ENCODE data around the gene TNFSF18. TPM values are rescaled to one million over a fixed set of nuclear protein-coding genes. Genes with fewer than 3 reads are reported as not detected.

TNFSF18 gene
- total RNA-seq, 1 experiment from 2014 or later, result not detected

DNA sequence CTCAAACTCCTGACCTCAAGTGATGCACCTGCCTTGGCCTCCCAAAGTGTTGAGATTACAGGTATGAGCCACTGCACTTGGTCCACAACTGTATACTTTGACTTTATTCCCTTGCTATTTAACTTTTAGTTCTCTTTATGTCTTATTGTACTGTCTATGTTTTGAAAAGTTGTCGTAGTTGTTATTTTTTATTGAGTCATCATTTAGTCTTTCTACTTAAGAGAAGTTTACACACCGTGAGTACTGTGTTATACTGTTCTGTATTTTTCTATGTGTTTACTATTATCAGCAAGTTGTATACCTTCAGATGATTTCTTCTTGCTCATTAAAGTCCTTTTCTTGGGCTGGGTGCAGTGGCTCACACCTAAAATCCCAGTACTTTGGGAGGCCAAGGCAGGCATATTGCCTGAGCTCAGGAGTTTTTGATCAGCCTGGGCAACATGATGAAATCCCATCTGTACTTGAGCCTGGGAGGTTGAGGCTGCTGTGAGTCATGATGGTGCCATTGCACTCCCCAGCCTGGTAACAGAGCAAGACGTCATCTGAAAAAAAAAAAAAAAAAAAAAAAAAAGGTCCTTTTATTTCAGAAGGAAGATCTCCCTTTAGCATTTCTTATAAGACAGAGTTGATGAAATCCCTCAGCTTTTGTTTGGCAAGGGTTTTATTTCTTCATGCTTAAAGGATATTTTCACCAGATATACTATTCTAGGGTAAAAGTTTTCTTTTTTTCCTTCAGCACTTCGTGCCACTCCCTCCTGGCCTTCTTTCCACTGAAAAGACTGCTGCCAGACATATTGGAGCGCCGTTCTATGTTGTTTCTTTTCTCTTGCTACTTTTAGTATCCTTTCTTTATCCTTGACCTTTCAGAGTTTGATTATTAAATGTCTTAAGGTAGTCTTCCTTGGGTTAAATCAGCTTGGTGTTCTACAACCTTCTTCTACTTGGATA, 47.6 kb downstream of the TNFSF18 start:
- no TSS peak for BruUV-seq (replicated peaks)
- intact Hi-C loops (cut with micrococcal nuclease; ENCODE audit: unreplicated experiment), result no loop called here
- DNase-seq (ENCODE audit: low spot score), result no peak

GRCh38 chr1:172999349-172999748, 51.4 kb downstream of the TNFSF18 start:
- H3K9me3 ChIP-seq (ENCODE audit: low read depth, low read length, poor library complexity, severe bottlenecking), result peaks cover 5% of the 10 kb centered on the region
- BruUV-seq (replicated peaks), result no TSS peak
- no peak for DNase-seq (ENCODE audit: low spot score)
- POLR2A ChIA-PET (ENCODE audit: low non-redundant PET), result interaction anchor here (0.6 kb wide), 1 partner anchor 856 kb away, joined by 3 read pairs; no protein-coding TSS in a partner anchor
- intact Hi-C loops (cut with micrococcal nuclease; ENCODE audit: unreplicated experiment), result no loop called here
- no peak overlapping the region for H3K27ac ChIP-seq (ENCODE audit: low read depth, low read length, poor library complexity, severe bottlenecking)
- TF ChIP-seq EZH2 (IDR thresholded peaks at IDR 0.05; ENCODE audit: borderline replicate concordance, low read depth, low read length, poor library complexity, severe bottlenecking), result no peak
- TF ChIP-seq CTCF (conservative IDR thresholded peaks at IDR 0.05; ENCODE audit: low read depth, low read length), result no peak
- no peaks in the 10 kb centered on the region for H3K36me3 ChIP-seq (ENCODE audit: insufficient read depth, low read length, poor library complexity, severe bottlenecking)
- H3K27me3 ChIP-seq (replicated peaks; ENCODE audit: insufficient read depth, low read depth, low read length, poor library complexity), result no peaks in the 10 kb centered on the region
- H3K4me1 ChIP-seq (ENCODE audit: insufficient read depth, low read length, poor library complexity, severe bottlenecking), result no peaks in the 10 kb centered on the region
- CTCF ChIA-PET, result no interaction called here
- H3K4me3 ChIP-seq (ENCODE audit: low read depth, low read length, poor library complexity, severe bottlenecking), result no peak overlapping the region

More for the DNA sequence above, 47.6 kb downstream of the TNFSF18 start:
- H3K9me3 ChIP-seq (ENCODE audit: low read depth, low read length, poor library complexity, severe bottlenecking), result peaks cover 5% of the 10 kb centered on the region
- H3K27ac ChIP-seq (ENCODE audit: low read depth, low read length, poor library complexity, severe bottlenecking), result no peak overlapping the region
- no peak for TF ChIP-seq EZH2 (IDR thresholded peaks at IDR 0.05; ENCODE audit: borderline replicate concordance, low read depth, low read length, poor library complexity, severe bottlenecking)
- no peak for TF ChIP-seq CTCF (conservative IDR thresholded peaks at IDR 0.05; ENCODE audit: low read depth, low read length)
- H3K4me1 ChIP-seq (ENCODE audit: insufficient read depth, low read length, poor library complexity, severe bottlenecking), result no peaks in the 10 kb centered on the region
- H3K27me3 ChIP-seq (replicated peaks; ENCODE audit: insufficient read depth, low read depth, low read length, poor library complexity), result no peaks in the 10 kb centered on the region
- H3K4me3 ChIP-seq (ENCODE audit: low read depth, low read length, poor library complexity, severe bottlenecking), result no peak overlapping the region
- ChIA-PET CTCF (no interaction called here), POLR2A (ENCODE audit: low non-redundant PET) (no interaction called here)
- no peaks in the 10 kb centered on the region for H3K36me3 ChIP-seq (ENCODE audit: insufficient read depth, low read length, poor library complexity, severe bottlenecking)

DNA sequence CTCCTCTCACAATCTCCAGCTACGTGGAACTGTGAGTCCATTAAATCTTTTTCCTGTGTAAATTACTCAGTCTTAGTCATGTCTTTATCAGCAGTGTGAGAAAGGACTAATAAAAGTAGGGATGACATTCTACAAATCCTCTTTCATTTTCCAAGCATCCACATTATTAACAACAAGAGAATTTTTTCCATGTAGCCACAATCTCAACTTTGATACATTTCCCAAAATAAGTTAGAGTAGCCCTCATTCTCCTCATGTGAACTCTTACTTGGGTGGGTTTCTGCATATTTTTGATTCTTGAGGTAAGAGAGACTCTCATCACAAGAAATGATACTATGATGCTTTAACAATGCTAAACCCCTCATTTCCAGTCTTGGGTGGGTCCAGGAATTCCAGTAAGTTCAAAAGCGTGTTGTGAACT, 52.8 kb downstream of the TNFSF18 start:
- H3K36me3 ChIP-seq (ENCODE audit: insufficient read depth, low read length, poor library complexity, severe bottlenecking), result no peaks in the 10 kb centered on the region
- no peak overlapping the region for H3K27ac ChIP-seq (ENCODE audit: low read depth, low read length, poor library complexity, severe bottlenecking)
- H3K27me3 ChIP-seq (replicated peaks; ENCODE audit: insufficient read depth, low read depth, low read length, poor library complexity), result no peaks in the 10 kb centered on the region
- CTCF ChIA-PET, result no interaction called here
- H3K4me3 ChIP-seq (ENCODE audit: low read depth, low read length, poor library complexity, severe bottlenecking), result no peak overlapping the region
- no peak for DNase-seq (ENCODE audit: low spot score)
- no TSS peak for BruUV-seq (replicated peaks)
- TF ChIP-seq CTCF (conservative IDR thresholded peaks at IDR 0.05; ENCODE audit: low read depth, low read length), result no peak
- no peak for TF ChIP-seq EZH2 (IDR thresholded peaks at IDR 0.05; ENCODE audit: borderline replicate concordance, low read depth, low read length, poor library complexity, severe bottlenecking)
- intact Hi-C loops (cut with micrococcal nuclease; ENCODE audit: unreplicated experiment), result no loop called here
- no peaks in the 10 kb centered on the region for H3K4me1 ChIP-seq (ENCODE audit: insufficient read depth, low read length, poor library complexity, severe bottlenecking)
- POLR2A ChIA-PET (ENCODE audit: low non-redundant PET), result no interaction called here
- H3K9me3 ChIP-seq (ENCODE audit: low read depth, low read length, poor library complexity, severe bottlenecking), result peaks cover 5% of the 10 kb centered on the region
